HG03025 (cell line): Measurements from ENCODE around the gene CYP2C9.
"Not testable (repeated sequence)": the region's sequence is repeated elsewhere in the genome, so short reads cannot be mapped to it uniquely, and the experiment has no call there.

Experiments used
- ATAC-seq: cut with Tn5 transposase; IDR thresholded peaks from one replicate; pipeline ENCODE4 v1.9.1; 2021; ENCODE audit warnings: mild to moderate bottlenecking, moderate library complexity; ENCODE audit not compliant: unreplicated experiment, low FRiP score

CYP2C9 gene

DNA sequence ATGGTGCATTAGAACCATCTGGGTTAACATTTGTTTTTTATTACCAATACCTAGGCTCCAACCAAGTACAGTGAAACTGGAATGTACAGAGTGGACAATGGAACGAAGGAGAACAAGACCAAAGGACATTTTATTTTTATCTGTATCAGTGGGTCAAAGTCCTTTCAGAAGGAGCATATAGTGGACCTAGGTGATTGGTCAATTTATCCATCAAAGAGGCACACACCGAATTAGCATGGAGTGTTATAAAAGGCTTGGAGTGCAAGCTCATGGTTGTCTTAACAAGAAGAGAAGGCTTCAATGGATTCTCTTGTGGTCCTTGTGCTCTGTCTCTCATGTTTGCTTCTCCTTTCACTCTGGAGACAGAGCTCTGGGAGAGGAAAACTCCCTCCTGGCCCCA, at the start of gene CYP2C9:
Gene CYP2C9, plus strand, starts transcription at position 276 of the 400 bp plus-strand sequence. Its CDS starts 25 bp downstream, at position 301.
- no peak for ATAC-seq

DNA sequence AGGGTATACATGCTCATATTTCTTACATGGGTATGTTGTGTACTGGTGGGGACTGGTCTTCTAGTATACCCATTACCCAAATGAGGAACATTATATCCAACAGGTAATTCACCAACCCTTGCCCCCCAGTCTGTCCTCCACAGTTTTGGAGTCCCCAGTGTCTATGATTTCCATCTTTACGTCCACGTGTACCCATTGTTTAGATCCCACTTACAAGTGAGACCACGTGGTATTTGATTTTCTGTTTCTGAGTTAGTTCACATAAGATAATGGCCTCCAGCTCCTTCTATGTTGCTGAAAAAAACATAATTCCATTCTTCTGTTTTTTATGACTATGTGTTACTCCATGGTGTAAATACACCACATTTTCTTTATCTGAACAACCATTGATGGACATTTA, 49.3 kb upstream of the CYP2C9 start:
- no peak for ATAC-seq

DNA sequence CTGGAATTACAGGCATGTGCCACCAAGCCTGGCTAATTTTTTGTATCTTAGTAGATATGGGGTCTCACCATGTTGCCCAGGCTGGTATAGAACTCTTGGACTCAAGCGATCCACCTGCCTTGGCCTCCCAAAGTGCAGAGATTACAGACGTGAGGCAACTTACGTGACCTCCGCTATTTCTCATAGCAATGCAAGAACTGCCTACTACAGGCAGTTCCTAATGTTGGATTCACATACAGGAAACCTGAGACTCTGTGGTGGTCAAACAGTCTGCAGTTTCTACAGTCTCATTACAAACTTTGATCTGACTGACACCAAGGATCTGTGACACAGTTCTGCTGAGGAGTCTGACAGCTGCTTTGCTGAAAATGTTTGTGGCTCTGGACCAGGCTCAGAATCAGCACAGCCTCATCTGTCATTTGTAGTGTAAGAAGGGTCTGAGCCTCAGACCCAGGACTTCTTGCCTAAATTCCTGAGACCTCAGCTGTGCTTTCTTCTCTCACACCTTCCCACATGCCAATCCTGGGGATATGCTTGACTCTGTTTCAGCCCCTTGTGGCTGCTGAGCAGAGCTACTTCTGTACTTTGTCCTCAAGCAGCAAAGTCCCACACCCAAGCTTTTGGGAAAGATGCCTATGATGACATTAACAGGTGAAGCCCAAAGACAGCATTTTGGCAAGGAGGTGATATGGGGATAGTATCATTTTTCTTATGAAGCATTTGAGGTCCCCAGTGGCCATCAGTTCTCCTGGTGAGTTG, 48.0 kb upstream of the CYP2C9 start:
- ATAC-seq, result no peak

DNA sequence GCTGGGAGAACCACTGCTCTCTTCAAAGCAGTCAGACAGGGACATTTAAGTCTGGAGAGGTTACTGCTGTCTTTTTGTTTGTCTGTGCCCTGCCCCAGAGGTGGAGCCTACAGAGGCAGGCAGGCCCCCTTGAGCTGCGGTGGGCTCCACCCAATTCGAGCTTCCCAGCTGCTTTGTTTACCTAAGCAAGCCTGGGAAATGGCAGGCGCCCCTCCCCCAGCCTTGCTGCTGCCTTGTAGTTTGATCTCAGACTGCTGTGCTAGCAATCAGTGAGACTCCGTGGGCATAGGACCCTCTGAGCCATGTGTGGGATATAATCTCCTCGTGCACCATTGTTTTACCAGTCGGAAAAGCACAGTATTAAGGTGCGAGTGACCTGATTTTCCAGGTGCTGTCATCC, 40.0 kb upstream of the CYP2C9 start:
- ATAC-seq, result not testable (repeated sequence)

DNA sequence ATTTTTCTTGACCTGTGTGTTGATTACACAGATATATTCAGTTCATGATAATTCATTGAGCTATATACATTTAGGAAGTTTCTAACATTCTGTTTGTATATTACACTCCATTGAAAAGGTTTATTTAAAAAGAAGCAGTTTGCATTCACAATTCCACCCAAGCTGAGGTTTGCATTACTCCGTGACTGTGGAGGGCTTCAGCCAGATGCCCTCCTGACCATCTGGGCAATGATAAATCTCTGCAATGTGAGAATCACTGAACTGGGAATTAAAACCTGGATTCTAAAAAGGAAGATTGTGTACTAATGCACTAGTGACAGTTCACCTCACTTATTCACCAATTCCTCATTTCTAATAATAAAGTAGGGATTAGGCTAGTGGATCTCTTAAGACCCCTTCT, 36.4 kb upstream of the CYP2C9 start:
- ATAC-seq, result no peak

DNA sequence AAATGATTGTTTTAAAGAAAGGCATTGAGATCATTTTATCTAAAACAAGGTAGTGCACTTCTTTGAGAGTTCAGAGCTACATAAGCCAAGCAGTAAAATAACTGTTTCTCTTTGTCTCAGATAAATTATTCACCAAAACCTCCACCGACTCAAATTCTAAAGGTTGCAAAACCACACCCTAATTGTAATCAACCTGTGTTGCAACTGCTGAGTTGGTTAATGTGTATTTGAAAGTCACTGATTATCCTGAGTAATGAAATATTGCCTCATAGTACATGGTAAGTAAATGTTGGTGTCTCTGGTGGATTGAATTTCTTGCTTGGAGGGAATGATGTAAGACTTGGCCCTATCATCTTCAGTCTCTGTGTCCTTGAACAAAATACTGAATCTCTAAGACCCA, 35.9 kb upstream of the CYP2C9 start:
- no peak for ATAC-seq

DNA sequence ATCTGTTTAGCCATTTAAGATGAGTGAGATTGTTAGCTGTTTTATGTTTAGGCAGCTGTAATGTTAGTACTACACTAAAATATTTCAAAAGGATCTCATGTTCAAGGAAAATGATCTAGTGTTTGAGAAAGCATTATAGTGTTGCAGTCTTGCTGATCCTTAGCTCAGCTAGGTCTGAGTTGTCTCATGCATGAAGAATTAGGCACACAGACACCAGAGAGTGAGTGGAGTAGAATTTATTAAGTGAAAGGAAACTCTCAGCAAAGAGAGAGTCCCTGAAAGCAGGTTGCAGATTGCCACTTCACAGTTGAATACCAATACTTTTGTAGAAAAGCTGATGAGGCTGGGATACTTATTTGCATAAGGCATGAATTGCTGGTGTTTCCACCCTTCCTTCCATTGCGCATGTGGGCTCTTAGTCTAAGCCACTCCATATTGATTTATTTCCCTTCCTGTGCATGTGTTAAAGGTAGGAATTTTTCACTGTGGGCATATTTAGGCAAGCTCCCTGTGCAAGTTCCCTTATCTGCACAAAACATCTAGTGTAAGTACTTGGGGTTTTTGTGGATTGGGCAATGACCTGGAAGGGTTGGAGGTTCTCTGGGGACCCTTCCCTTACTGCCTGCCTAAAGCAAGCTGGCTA, 33.8 kb upstream of the CYP2C9 start:
- ATAC-seq, result not testable (repeated sequence)

DNA sequence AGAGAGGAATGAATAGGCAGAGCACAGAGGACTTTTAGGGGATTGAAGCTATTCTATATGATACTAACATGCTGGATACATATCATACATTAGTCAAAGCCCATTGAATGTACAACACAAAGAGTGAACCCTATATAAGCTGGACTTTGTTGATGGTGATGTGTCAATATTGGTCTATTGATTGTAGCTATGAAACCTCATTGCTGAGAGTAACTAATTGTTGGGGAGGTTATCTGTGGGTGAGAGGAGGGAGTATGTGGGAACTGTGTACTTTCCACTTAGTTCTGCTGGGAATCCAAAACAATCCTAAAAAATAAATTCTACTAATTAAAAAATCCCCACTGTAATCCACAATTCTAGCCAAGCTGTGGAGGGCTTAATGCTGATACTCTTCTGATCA, 22.0 kb upstream of the CYP2C9 start:
- no peak for ATAC-seq

DNA sequence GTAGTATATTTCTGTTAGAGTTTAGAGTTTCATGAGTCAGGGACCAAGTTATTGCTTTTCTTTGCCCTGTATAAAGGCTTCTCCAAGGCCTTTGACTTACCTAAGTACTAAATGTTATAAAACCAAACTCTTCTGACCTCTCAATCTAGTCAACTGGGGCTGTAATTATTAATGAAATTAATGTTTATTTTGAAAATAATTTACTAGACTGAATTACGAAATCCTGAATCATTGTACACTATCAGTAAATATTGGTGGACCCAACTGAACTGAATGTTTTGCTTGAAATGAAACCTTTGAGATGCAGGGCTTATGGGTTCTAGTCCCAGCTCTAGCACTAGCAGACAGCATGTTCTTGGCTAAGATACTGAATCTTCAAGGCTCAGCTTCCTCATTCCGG, 1.7 kb upstream of the CYP2C9 start:
- ATAC-seq, result no peak

DNA sequence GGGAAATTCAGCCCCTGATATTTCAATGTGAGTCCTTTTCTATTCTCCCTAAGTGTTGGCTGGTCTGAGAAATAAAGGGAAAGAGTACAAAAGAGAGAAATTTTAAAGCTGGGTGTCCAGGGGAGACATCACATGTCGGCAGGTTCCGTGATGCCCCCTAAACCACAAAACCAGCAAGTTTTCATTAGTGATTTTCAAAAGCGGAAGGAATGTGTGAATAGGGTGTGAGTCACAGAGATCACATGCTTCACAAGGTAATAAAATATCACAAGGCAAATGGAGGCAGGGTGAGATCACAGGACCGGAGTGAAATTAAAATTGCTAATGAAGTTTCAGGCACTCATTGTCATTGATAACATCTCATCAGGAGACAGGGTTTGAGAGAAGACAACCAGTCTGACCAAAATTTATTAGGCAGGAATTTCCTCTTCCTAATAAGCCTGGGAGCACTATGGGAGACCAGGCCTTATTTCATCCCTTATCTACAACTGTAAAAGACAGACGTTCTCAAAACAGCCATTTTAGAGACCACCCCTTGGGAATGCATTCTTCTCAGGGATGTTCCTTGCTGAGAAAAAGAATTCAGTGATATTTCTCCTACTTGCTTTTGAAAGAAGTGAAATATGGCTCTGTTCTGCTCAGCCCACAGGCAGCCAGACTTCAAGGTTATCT, 5.1 kb downstream of the CYP2C9 start:
- not testable (repeated sequence) for ATAC-seq

DNA sequence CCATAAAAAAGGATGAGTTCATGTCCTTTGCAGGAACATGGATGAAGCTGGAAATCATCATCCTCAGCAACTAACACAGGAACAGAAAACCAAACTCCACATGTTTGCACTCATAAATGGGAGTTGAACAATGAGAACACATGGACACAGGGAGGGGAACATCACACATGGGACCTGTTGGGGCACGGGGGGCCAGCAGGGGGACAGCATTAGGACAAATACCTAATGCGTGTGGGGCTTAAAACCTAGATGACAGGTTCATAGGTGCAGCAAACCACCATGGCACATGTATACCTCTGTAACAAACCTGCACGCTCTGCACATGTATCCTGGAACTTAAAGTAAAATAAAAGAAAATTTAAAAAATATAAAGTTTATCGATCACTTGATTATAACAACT, 7.7 kb downstream of the CYP2C9 start:
- not testable (repeated sequence) for ATAC-seq

DNA sequence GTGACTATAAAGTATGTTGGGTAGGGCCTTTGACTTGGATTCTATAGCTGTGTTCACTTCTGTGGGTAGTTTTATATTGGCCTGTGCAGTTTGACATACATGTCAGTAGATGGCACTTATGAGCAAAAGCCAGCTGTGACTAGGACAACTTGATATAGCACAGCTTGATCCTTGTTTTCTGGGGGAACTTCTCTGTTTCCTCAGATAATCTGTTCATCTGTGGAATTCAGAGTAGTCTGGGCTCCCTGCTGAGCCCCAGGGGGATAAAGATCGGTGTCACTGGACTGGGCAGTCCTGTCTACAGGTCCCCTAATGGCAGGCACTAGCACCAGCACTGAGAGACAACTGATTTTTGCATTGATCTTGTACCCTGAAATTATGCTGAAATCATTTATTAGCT, 25.4 kb downstream of the CYP2C9 start:
- ATAC-seq, result no peak

DNA sequence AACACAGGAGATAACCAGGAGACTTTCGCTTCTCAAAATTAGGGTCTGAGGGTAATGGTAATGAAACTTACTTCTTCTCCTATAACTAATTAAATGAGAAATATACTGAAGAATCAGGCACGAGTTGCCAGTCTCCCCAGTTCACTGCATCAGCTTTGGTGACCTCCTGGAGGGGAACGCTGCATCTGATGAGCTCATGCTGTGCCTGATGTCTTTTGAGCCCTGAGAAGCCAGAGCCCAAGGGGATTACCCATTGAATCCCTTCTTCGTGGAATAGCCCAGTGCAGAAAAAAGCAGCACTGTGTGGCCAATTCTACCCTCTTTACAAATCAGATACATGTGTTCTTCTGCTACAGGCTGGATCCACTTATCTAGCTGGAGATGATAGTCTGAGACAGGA, 45.1 kb downstream of the CYP2C9 start:
- ATAC-seq, result no peak

DNA sequence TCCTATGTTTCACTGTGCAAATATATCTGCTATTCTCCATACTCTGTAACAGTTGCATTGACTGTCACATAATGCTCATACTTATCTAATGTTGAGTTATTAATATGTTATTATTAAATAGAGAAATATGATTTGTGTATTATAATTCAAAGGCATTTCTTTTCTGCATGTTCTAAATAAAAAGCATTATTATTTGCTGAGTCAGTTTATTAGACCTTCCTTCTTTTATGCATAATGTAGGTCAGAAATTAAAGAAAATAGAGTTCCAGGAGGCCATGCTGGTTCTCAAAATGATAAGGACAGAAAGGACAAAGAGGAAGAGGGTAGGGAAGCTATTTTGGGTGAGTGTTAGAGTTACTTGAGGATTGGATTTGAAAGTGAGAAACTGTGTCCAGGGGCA, 50.7 kb downstream of the CYP2C9 start:
- no peak for ATAC-seq

DNA sequence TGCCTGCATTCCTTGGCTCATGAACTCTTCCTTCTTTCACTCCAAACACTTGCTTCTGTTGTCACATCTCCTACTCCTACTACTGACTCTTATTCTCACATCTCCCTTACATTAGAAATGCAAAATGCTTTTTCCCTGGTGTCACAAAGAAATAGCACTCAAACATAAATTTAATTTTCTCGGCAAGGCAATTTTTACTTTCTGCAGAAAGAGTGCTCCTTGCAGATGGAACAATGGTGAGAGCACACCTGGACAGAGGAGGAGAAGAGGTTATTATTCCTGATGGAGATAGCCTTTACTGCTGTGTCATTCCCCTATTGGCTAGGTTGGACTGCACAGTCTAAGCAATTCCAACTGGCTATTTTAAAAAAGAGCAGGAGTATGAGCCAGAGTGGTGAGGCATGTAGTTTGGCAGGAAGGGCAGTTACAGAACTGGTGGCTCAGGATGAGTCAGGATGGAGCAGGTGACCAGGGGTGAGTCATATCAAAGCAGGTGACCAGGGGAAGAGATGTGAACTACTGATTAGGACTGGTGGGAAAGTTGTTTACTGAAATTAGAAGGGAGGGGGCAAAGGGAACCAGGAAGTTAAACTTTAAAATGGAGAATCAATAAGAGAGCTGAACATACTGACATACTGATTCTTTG, 52.9 kb downstream of the CYP2C9 start:
- ATAC-seq, result no peak

DNA sequence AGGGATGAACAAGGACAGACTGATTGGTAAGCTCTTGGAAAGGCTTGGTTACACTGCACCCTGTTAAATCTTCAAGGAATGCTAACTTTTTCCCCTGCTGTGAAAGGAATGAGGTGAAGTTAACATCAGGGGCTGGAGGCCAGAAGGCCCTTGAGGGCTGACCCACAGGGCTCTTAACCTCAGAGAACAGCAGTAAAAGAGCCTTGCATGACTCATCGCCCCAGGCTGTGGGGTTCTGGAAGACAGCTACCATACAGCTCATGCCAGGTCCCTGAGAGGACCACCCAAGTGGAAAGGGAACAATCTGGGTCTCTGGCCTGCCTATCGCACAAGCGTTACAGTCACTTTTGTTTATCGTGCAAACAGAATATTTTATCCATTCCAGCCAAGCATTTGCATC, 54.4 kb downstream of the CYP2C9 start:
- no peak for ATAC-seq

DNA sequence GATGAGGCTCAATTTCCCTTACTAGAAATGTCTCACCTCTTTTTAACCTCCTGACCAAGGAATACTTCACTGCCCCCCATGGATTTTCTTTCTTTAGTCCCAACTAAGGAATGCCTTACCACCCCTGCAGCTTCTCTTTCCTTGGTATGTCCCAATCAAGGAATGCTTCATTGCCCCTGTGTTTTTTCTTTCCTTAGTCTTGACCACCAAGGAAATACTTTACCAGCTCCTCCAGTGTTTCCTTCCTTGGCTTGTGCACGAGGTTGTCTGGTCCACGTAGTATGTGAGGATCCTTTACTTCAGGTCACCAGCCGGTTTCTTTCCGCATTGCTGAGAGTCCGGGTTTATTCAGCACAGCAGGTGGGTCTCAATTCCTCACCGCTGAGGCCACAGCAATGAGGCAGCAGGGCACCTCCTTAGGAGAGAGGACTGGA, 59.3 kb downstream of the CYP2C9 start:
- no peak for ATAC-seq

DNA sequence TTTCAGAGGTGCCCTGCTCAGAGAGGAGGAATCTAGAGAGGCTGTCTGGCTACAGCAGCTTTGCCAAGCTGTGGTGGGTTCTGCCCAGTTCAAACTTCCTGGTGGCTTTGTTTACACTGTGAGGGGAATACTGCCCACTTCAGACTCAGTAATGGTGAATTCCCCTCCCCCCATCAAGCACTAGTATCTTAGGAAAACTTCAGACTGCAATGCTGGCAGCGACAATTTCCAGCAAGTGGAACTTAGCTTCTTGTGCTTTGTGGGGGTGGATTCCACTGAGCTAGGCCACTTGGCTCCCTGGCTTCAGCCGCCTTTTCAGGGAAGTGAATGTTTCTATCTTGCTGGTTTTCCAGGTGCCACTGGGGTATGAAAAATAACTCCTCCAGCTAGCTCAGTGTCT, 88.0 kb downstream of the CYP2C9 start:
- no peak for ATAC-seq

DNA sequence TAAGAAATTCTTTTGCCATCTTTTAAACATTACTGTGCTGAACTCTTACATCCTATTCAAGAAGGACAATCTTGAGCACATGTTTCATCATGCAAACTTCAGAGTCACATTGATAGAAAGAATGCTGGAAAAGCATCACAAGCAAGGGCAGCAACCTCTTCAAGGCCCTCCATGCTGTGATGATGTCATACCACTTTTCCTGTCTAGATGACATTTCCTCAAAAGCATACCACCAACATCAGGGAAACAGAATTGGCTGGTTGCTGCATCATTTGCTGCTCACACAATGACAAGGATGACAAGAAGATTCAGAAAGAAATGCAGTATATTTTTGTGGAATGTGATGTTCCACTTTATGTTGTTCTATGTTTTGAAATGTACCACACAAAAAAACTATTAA, 93.2 kb downstream of the CYP2C9 start:
- ATAC-seq, result no peak

DNA sequence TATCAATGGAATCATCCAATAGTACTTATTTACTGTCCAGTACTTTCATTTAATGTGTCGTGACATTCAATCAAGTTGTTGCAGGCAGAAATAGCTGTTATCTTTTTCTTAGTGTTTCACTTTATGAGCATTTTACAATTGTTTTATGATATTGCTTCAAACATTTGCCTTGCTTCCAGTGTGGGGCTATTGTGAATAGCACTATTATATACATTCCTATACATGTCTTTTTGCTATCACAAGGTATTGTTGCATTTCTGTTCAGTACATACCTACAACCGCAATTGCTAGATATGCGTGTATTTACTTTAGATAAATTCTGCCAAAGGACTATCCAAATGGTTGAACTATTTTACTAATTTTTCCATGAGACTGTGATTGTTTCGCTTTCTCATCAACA, 95.9 kb downstream of the CYP2C9 start:
- no peak for ATAC-seq
